WTC11 (cell line): ENCODE data around the gene TAS2R10. TPM values are rescaled to one million over a fixed set of nuclear protein-coding genes. Genes with fewer than 3 reads are reported as not detected.

ENCODE experiments used
- ATAC-seq: fragments of 200-7000 bp; cut with Tn5 transposase; 2 replicates; pipeline ENCODE4 v1.10.0; 2021; ENCODE audit warnings: mild to moderate bottlenecking, moderate library complexity
- CTCF ChIA-PET: fragments of 300-600 bp; sonication (Branson Sonifier 250); formaldehyde crosslinking; loops from one replicate; lab custom pipeline; 2021; ENCODE audit warnings: antibody characterized with exemption; lab: Charles Lee
- POLR2A ChIA-PET: fragments of 350-600 bp; sonication (Branson Sonifier 250); formaldehyde crosslinking; loops from one replicate; lab custom pipeline; 2021; ENCODE audit warnings: antibody characterized with exemption; lab: Charles Lee
- DNase-seq: peaks from one replicate; pipeline ENCODE4 v3.0.0; 2021; ENCODE audit warnings: low spot score
- H3K27ac Mint-ChIP-seq: 2 replicates; pipeline ENCODE4 v1.8.0; 2021; ENCODE audit warnings: mixed read lengths
- H3K27me3 Mint-ChIP-seq: 2 replicates; pipeline ENCODE4 v1.8.0; 2021; ENCODE audit warnings: low read depth, mild to moderate bottlenecking, moderate library complexity, mixed read lengths
- H3K36me3 Mint-ChIP-seq: 2 replicates; pipeline ENCODE4 v1.8.0; 2021; ENCODE audit warnings: mixed read lengths
- H3K4me1 Mint-ChIP-seq: 2 replicates; pipeline ENCODE4 v1.8.0; 2022; ENCODE audit warnings: mixed read lengths
- H3K4me3 Mint-ChIP-seq: 2 replicates; pipeline ENCODE4 v1.8.0; 2021; ENCODE audit warnings: mild to moderate bottlenecking, moderate library complexity, mixed read lengths
- H3K9me3 Mint-ChIP-seq: 2 replicates; pipeline ENCODE4 v1.8.0; 2021; ENCODE audit warnings: mixed read lengths
- CREB1 ChIP-seq: sonication (generic); formaldehyde crosslinking; IDR thresholded peaks from 2 replicates; pipeline ENCODE4 v1.8.0; 2023; ENCODE audit warnings: mild to moderate bottlenecking, missing genetic modification reagents
- EMX1 ChIP-seq: fragments of 250-450 bp; sonication (Bioruptor Pico); IDR thresholded peaks from 2 replicates; pipeline ENCODE4 v1.8.0; 2021; ENCODE audit warnings: mild to moderate bottlenecking
- FOXJ3 ChIP-seq: sonication (generic); formaldehyde crosslinking; IDR thresholded peaks from 2 replicates; pipeline ENCODE4 v1.9.0; 2021; ENCODE audit warnings: missing genetic modification reagents, mild to moderate bottlenecking, borderline replicate concordance
- NR2C2 ChIP-seq: sonication (generic); formaldehyde crosslinking; IDR thresholded peaks from 2 replicates; pipeline ENCODE4 v1.8.0; 2022; ENCODE audit warnings: mild to moderate bottlenecking, missing genetic modification reagents
- RELA ChIP-seq: sonication (generic); formaldehyde crosslinking; IDR thresholded peaks from 2 replicates; pipeline ENCODE4 v1.8.1; 2022; ENCODE audit warnings: missing genetic modification reagents, mild to moderate bottlenecking, borderline replicate concordance
- RORB ChIP-seq: fragments of 250-450 bp; sonication (Bioruptor Pico); IDR thresholded peaks from 2 replicates; pipeline ENCODE4 v1.9.0; 2021; ENCODE audit warnings: mild to moderate bottlenecking
- SP1 ChIP-seq: sonication (generic); formaldehyde crosslinking; conservative IDR thresholded peaks from 2 replicates; pipeline ENCODE4 v1.8.1; 2022; ENCODE audit warnings: missing genetic modification reagents
- TEAD4 ChIP-seq: sonication (generic); formaldehyde crosslinking; IDR thresholded peaks from 2 replicates; pipeline ENCODE4 v1.8.0; 2022; ENCODE audit warnings: mild to moderate bottlenecking, missing genetic modification reagents
- ZNF219 ChIP-seq: sonication (generic); formaldehyde crosslinking; IDR thresholded peaks from 2 replicates; pipeline ENCODE4 v1.8.0; 2023; ENCODE audit warnings: missing genetic modification reagents, mild to moderate bottlenecking, borderline replicate concordance
- ZNF416 ChIP-seq: fragments of 250-450 bp; sonication (Bioruptor Pico); IDR thresholded peaks from 2 replicates; pipeline ENCODE4 v1.9.0; 2021; ENCODE audit warnings: mild to moderate bottlenecking, inconsistent platforms
- ZNF423 ChIP-seq: fragments of 250-450 bp; sonication (Bioruptor Pico); IDR thresholded peaks from 2 replicates; pipeline ENCODE4 v2.1.2; 2022; ENCODE audit warnings: mild to moderate bottlenecking, moderate library complexity
- ZNF671 ChIP-seq: fragments of 250-450 bp; sonication (Bioruptor Pico); IDR thresholded peaks from 2 replicates; pipeline ENCODE4 v1.8.0; 2021; ENCODE audit warnings: mild to moderate bottlenecking
- total RNA-seq: library from RNA; stranded (reverse); gene quantifications from 3 replicates; pipeline ENCODE4 v1.2.3, GENCODE V29; 2021
- TF ChIP-seq, protein P1 (sequence below): sonication (generic); formaldehyde crosslinking; IDR thresholded peaks from 2 replicates; pipeline ENCODE4 v1.8.0; 2023; ENCODE audit warnings: mild to moderate bottlenecking, missing genetic modification reagents
- TF ChIP-seq, protein P2 (sequence below): sonication (generic); formaldehyde crosslinking; IDR thresholded peaks from 2 replicates; pipeline ENCODE4 v1.8.0; 2022; ENCODE audit warnings: mild to moderate bottlenecking, missing genetic modification reagents
- TF ChIP-seq, protein P3 (sequence below): sonication (generic); formaldehyde crosslinking; IDR thresholded peaks from 2 replicates; pipeline ENCODE4 v1.8.0; 2023; ENCODE audit warnings: missing genetic modification reagents
- TF ChIP-seq, protein P4 (sequence below): sonication (generic); formaldehyde crosslinking; IDR thresholded peaks from 2 replicates; pipeline ENCODE4 v1.8.1; 2022; ENCODE audit warnings: mild to moderate bottlenecking, moderate library complexity, missing genetic modification reagents
- TF ChIP-seq, protein P5 (sequence below): sonication (generic); formaldehyde crosslinking; IDR thresholded peaks from 2 replicates; pipeline ENCODE4 v1.8.0; 2022; ENCODE audit warnings: mild to moderate bottlenecking, missing genetic modification reagents
- TF ChIP-seq, protein P6 (sequence below): sonication (generic); formaldehyde crosslinking; conservative IDR thresholded peaks from 2 replicates; pipeline ENCODE4 v1.8.1; 2023; ENCODE audit warnings: mild to moderate bottlenecking, low read depth, missing genetic modification reagents, moderate library complexity
- TF ChIP-seq, protein P7 (sequence below): fragments of 250-450 bp; sonication (Bioruptor Pico); IDR thresholded peaks from 2 replicates; pipeline ENCODE4 v1.9.0; 2021; ENCODE audit warnings: mild to moderate bottlenecking
- TF ChIP-seq, protein P8 (sequence below): sonication (generic); formaldehyde crosslinking; conservative IDR thresholded peaks from 2 replicates; pipeline ENCODE4 v1.8.1; 2022; ENCODE audit warnings: mild to moderate bottlenecking, missing genetic modification reagents
- TF ChIP-seq, protein P9 (sequence below): sonication (generic); formaldehyde crosslinking; IDR thresholded peaks from 2 replicates; pipeline ENCODE4 v1.8.0; 2022; ENCODE audit warnings: missing genetic modification reagents

The TAS2R10 gene
- total RNA-seq, 1 experiment from 2014 or later: not detected

DNA sequence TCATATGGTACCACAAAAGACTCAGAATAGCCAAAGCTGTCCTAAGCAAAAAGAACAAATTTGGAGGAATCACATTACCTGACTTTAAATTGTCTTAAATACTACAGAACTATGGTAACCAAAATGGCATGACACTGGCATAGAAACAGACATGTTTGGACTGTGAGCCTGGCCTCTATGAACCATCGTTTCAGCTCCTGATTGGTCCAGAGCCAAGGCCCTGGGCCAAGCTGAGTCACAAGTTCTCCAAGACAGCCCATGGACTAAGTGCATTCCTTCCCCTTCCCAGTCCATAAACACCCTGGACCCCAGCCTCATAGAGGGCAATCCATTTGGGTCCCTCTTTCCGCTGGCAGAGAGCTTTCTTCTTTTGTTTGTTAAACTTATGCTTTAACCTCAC is 35.2 kb upstream of the TAS2R10 start (continued):
- TF ChIP-seq TEAD4 (CRISPR knock-in tag): no peak
- no peak for TF ChIP-seq NR2C2

DNA sequence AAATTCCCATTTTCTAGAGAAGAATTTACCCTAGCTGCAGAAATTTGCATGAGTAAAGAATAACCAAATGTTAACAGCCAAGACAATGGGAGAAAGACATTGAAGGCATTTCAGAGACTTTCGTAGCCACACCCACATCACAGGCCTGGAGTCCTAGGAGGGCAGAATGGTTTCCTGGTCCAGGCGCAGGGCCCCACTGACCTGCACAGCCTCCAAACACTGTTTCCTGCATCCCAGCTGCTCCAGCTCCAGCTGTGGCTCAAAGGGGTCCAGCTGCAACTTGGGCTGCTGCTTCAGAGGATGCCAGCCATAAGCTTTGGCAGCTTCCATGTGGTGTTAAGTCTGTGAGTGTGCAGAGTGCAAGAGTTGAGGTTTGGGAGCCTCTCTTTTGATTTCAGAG is 29.6 kb upstream of the TAS2R10 start:
- Mint-ChIP-seq H3K36me3 (peaks cover 49% of the 10 kb centered on the region), H3K27me3 (peaks cover 4% of the 10 kb centered on the region; the same call in 1 of the 2 replicates), H3K27ac (no peak overlapping the region), H3K9me3 (peaks cover 44% of the 10 kb centered on the region), H3K4me1 (0 out of 2 replicates have a peak, but pooled peaks cover 3% of the 10 kb centered on the region), H3K4me3 (no peak overlapping the region)
- DNase-seq (no peak), ATAC-seq (no peak)
- CTCF ChIA-PET: no interaction called here
- POLR2A ChIA-PET: no interaction called here
- TF ChIP-seq ZNF671 (CRISPR knock-in tag) (no peak), ZNF423 (CRISPR knock-in tag) (no peak), SP1 (CRISPR knock-in tag) (no peak), FOXJ3 (CRISPR knock-in tag) (no peak), ZNF416 (CRISPR knock-in tag) (no peak), RORB (no peak), EMX1 (CRISPR knock-in tag) (no peak), CREB1 (CRISPR knock-in tag) (no peak), RELA (CRISPR knock-in tag) (no peak), ZNF219 (CRISPR knock-in tag) (no peak)
- TF ChIP-seq, protein P1, sequence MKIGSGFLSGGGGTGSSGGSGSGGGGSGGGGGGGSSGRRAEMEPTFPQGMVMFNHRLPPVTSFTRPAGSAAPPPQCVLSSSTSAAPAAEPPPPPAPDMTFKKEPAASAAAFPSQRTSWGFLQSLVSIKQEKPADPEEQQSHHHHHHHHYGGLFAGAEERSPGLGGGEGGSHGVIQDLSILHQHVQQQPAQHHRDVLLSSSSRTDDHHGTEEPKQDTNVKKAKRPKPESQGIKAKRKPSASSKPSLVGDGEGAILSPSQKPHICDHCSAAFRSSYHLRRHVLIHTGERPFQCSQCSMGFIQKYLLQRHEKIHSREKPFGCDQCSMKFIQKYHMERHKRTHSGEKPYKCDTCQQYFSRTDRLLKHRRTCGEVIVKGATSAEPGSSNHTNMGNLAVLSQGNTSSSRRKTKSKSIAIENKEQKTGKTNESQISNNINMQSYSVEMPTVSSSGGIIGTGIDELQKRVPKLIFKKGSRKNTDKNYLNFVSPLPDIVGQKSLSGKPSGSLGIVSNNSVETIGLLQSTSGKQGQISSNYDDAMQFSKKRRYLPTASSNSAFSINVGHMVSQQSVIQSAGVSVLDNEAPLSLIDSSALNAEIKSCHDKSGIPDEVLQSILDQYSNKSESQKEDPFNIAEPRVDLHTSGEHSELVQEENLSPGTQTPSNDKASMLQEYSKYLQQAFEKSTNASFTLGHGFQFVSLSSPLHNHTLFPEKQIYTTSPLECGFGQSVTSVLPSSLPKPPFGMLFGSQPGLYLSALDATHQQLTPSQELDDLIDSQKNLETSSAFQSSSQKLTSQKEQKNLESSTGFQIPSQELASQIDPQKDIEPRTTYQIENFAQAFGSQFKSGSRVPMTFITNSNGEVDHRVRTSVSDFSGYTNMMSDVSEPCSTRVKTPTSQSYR (CRISPR knock-in tag): no peak
- TF ChIP-seq, protein P2, sequence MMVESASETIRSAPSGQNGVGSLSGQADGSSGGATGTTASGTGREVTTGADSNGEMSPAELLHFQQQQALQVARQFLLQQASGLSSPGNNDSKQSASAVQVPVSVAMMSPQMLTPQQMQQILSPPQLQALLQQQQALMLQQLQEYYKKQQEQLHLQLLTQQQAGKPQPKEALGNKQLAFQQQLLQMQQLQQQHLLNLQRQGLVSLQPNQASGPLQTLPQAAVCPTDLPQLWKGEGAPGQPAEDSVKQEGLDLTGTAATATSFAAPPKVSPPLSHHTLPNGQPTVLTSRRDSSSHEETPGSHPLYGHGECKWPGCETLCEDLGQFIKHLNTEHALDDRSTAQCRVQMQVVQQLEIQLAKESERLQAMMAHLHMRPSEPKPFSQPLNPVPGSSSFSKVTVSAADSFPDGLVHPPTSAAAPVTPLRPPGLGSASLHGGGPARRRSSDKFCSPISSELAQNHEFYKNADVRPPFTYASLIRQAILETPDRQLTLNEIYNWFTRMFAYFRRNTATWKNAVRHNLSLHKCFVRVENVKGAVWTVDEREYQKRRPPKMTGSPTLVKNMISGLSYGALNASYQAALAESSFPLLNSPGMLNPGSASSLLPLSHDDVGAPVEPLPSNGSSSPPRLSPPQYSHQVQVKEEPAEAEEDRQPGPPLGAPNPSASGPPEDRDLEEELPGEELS (CRISPR knock-in tag): no peak
- TF ChIP-seq, protein P3, sequence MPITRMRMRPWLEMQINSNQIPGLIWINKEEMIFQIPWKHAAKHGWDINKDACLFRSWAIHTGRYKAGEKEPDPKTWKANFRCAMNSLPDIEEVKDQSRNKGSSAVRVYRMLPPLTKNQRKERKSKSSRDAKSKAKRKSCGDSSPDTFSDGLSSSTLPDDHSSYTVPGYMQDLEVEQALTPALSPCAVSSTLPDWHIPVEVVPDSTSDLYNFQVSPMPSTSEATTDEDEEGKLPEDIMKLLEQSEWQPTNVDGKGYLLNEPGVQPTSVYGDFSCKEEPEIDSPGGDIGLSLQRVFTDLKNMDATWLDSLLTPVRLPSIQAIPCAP (CRISPR knock-in tag): no peak
- TF ChIP-seq, protein P4, sequence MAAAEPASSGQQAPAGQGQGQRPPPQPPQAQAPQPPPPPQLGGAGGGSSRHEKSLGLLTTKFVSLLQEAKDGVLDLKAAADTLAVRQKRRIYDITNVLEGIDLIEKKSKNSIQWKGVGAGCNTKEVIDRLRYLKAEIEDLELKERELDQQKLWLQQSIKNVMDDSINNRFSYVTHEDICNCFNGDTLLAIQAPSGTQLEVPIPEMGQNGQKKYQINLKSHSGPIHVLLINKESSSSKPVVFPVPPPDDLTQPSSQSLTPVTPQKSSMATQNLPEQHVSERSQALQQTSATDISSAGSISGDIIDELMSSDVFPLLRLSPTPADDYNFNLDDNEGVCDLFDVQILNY: no peak
- TF ChIP-seq, protein P5, sequence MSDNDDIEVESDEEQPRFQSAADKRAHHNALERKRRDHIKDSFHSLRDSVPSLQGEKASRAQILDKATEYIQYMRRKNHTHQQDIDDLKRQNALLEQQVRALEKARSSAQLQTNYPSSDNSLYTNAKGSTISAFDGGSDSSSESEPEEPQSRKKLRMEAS (CRISPR knock-in tag): no peak
- TF ChIP-seq, protein P6, sequence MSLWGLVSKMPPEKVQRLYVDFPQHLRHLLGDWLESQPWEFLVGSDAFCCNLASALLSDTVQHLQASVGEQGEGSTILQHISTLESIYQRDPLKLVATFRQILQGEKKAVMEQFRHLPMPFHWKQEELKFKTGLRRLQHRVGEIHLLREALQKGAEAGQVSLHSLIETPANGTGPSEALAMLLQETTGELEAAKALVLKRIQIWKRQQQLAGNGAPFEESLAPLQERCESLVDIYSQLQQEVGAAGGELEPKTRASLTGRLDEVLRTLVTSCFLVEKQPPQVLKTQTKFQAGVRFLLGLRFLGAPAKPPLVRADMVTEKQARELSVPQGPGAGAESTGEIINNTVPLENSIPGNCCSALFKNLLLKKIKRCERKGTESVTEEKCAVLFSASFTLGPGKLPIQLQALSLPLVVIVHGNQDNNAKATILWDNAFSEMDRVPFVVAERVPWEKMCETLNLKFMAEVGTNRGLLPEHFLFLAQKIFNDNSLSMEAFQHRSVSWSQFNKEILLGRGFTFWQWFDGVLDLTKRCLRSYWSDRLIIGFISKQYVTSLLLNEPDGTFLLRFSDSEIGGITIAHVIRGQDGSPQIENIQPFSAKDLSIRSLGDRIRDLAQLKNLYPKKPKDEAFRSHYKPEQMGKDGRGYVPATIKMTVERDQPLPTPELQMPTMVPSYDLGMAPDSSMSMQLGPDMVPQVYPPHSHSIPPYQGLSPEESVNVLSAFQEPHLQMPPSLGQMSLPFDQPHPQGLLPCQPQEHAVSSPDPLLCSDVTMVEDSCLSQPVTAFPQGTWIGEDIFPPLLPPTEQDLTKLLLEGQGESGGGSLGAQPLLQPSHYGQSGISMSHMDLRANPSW (CRISPR knock-in tag): no peak
- TF ChIP-seq, protein P7, sequence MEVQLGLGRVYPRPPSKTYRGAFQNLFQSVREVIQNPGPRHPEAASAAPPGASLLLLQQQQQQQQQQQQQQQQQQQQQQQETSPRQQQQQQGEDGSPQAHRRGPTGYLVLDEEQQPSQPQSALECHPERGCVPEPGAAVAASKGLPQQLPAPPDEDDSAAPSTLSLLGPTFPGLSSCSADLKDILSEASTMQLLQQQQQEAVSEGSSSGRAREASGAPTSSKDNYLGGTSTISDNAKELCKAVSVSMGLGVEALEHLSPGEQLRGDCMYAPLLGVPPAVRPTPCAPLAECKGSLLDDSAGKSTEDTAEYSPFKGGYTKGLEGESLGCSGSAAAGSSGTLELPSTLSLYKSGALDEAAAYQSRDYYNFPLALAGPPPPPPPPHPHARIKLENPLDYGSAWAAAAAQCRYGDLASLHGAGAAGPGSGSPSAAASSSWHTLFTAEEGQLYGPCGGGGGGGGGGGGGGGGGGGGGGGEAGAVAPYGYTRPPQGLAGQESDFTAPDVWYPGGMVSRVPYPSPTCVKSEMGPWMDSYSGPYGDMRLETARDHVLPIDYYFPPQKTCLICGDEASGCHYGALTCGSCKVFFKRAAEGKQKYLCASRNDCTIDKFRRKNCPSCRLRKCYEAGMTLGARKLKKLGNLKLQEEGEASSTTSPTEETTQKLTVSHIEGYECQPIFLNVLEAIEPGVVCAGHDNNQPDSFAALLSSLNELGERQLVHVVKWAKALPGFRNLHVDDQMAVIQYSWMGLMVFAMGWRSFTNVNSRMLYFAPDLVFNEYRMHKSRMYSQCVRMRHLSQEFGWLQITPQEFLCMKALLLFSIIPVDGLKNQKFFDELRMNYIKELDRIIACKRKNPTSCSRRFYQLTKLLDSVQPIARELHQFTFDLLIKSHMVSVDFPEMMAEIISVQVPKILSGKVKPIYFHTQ (CRISPR knock-in tag): no peak
- TF ChIP-seq, protein P8, sequence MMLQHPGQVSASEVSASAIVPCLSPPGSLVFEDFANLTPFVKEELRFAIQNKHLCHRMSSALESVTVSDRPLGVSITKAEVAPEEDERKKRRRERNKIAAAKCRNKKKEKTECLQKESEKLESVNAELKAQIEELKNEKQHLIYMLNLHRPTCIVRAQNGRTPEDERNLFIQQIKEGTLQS: no peak
- TF ChIP-seq, protein P9, sequence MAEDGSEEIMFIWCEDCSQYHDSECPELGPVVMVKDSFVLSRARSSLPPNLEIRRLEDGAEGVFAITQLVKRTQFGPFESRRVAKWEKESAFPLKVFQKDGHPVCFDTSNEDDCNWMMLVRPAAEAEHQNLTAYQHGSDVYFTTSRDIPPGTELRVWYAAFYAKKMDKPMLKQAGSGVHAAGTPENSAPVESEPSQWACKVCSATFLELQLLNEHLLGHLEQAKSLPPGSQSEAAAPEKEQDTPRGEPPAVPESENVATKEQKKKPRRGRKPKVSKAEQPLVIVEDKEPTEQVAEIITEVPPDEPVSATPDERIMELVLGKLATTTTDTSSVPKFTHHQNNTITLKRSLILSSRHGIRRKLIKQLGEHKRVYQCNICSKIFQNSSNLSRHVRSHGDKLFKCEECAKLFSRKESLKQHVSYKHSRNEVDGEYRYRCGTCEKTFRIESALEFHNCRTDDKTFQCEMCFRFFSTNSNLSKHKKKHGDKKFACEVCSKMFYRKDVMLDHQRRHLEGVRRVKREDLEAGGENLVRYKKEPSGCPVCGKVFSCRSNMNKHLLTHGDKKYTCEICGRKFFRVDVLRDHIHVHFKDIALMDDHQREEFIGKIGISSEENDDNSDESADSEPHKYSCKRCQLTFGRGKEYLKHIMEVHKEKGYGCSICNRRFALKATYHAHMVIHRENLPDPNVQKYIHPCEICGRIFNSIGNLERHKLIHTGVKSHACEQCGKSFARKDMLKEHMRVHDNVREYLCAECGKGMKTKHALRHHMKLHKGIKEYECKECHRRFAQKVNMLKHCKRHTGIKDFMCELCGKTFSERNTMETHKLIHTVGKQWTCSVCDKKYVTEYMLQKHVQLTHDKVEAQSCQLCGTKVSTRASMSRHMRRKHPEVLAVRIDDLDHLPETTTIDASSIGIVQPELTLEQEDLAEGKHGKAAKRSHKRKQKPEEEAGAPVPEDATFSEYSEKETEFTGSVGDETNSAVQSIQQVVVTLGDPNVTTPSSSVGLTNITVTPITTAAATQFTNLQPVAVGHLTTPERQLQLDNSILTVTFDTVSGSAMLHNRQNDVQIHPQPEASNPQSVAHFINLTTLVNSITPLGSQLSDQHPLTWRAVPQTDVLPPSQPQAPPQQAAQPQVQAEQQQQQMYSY (CRISPR knock-in tag): no peak
